CD4-positive, alpha-beta T cell treated with Interleukin-15 for 4 hours (primary cell): ENCODE data around the gene LAGE3.

ENCODE experiments used
- DNase-seq: peaks from one replicate; pipeline ENCODE4 v3.0.0-alpha.2; 2020; ENCODE audit warnings: low spot score

The LAGE3 gene

DNA sequence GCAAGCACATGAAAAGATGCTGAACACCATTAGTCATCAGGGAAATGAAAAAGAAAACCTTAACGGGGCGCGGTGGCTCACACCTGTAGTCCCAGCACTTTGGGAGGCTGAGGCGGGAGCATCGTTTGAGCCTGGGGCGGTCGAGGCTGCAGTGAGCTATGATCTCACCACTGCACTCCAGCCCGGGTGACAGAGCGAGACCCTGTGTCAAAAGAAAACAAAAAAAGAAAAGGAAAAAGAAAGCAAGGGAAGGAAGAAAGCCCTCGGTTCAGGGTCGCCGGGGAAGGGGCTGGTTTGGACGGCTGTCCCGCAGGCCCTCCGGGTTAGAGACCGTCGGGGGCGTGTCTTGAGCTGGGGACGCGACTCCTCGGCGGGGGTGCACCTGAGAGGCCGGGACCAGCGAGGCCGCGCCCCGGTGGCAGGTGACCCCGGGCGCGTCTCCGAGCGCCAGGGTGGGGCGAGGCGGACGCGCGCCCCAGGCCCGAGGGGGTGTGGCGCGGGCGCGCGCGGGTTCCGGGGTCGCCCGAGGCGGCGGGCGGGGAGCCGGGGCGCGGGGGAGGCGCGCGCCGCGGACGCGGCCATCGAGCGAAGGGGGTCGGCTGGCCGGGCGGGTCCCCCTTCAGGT lies 21.5 kb downstream of the LAGE3 start:
- DNase-seq = peak; percentile 60

DNA sequence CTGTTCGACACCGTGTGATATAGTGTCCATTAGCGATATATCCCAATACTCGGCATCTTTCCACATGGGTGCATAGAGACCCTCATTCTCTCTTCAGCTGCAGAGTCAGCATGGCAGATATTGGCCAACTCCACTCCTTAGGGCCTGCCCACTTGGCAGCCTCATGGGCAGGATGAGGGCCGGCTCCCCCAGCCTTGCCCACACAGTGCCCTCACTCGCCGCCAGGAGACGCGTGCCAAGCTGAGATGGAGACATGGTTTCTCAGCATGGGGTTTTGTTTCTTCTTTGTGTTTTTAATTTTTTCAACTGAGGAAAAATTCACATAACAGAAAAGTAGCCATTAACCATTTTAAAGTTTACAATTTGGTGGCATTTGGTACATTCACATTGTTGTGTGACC lies 26.3 kb downstream of the LAGE3 start:
- no peak for DNase-seq

DNA sequence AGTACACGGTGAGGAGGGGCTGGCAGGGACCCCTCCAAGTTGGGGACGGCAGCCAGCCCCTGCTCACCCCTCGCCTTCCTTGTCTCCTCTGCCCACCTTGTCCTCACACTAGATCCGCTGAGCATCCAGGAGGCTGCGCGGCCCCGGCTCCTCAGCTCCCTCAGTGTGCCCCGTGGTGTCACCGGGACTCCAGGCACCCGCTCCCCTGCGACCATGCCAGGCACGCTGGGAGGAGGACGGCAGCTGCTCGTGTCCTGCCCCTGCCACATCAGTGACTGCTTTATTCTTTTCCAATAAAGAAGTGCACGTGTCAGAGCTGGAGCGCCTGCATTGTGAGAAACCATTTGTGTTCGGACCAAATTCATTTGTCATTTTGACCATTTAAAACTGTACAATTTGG lies 28.8 kb downstream of the LAGE3 start:
- no peak for DNase-seq

DNA sequence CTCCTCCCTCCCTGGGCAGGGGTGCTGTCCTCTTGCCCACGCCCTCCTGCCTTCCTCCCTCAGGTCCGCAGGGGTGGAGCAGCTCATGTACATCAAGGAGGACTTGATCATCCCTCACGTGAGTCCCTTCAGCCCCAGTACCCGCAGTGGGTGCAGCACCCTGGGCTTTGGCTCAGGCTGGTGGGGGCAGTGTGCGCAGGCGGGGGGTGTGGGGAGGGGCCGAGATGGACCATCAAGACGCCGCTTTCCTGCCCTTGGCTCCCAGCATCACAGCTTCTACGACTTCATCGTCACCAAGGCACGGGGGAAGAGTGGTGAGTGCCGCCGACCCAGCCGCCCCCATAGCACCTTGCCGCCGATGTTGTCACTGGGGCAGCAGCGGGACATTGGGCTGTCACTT lies 29.5 kb downstream of the LAGE3 start:
- no peak for DNase-seq

DNA sequence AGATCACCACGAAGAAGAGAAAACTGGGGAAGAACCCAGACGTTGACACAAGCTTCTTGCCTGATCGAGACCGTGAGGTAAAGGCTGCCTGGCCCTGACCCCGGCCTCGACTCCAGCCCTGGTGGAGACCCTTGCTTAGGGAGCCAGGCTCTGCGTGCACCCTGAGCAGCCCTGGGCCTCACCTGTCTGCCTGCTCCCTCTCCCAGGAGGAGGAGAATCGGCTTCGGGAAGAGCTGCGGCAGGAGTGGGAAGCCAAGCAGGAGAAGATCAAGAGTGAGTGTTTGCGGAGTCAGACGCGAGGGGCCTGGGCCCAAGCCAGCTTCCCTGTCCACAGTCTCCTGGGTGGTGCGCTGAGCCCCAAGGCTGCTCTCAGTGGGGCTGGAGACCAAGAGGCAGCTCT lies 30.6 kb downstream of the LAGE3 start:
- DNase-seq = no peak

DNA sequence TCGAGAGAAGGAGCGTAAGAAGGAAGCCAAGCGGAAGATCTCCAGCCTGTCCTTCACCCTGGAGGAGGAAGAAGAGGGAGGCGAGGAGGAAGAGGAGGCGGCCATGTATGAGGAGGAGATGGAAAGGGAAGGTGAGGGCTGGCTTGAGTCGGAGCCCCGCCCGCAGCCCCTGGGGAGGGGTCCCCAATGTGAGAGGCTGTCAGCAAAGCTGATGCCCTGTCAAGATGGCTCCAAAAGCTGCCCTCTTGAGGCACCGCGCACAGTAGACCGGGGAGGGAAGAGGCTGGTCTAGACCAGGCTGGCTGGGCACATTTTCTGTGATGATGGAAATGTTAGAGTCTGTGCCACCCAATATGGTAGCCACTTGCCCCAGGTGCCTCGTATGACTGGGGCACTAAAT lies 32.7 kb downstream of the LAGE3 start:
- DNase-seq = no peak

DNA sequence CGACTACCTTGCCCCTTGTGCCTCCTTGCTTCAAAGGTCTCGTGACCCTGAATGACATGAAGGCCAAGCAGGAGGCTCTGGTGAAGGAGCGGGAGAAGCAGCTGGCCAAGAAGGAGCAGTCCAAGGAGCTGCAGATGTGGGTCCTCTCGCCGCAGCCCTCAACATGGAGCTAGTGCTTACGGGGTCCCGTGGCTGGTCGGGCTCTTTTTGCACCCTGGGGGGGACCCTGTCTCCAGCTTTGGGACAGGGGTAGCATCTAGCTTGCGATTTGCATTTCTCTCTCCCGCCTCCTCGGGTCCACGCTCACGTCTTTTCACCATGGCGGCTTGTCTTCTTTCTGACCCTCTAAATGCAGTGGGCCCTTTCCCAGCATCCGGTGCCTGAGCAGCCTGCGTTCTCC lies 33.3 kb downstream of the LAGE3 start:
- no peak for DNase-seq

DNA sequence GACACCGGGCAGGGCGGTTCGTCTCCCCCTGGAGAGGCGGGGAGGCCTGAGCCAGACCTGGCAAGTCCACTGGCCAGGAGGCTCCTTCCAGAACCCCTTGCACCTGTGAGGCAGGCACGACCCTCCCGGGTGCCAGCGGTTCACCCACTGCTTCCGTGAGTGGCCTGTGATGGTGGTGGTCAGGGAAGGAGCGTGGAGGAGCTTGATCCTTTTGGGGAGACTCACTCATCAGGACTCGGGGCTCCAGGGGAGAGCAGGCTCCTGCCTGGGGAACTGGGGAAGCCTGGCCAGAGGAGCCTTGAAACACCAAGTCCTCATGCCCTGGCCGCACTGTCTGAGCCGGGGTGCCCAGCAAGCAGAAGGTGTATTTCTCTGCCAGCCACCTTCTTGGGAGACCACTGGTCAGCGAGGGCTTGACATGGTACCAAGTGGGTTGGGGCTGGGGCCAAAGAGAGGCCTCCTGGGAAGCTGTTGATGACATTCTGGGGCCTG lies 34.3 kb downstream of the LAGE3 start:
- DNase-seq = no peak

DNA sequence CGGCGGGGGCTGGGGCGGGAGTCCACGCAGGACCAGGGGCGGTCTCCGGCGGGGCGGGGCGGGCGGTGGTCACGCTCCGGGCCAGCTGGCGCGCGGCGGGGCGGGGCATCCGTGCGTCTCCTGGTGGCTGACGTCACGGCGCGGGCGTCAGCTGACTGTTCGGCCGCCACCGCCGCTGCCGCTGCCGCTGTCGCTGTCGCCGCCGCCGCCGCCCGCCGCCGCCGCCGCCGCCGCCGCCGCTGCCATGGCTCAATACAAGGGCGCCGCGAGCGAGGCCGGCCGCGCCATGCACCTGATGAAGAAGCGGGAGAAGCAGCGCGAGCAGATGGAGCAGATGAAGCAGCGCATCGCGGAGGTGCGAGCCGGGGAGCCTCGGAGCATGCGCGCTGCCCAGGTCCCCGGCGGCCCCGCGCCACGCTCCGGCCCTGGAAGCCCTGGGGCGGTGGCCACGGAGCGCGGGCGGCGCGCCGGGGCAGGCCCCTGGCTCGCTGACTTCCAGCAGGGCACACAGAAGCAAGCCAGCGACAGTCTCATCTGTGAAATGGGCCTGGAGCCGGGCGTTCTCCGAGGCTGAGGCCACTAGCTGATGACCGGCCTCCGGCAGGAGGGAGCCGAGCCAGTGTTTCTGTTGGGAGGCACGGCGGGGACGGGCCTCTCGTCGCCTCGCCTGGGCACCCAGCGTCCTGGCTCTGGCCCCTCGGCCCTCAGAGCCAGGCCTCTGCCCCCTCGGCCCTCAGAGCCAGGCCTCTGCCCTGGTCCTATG lies 34.9 kb downstream of the LAGE3 start, which contains the start of gene FAM50A:
TSS of gene FAM50A (plus strand) at position 150 of the 763 bp plus-strand sequence. CDS start at position 245, 95 bp downstream.
- DNase-seq = peak; percentile 62

DNA sequence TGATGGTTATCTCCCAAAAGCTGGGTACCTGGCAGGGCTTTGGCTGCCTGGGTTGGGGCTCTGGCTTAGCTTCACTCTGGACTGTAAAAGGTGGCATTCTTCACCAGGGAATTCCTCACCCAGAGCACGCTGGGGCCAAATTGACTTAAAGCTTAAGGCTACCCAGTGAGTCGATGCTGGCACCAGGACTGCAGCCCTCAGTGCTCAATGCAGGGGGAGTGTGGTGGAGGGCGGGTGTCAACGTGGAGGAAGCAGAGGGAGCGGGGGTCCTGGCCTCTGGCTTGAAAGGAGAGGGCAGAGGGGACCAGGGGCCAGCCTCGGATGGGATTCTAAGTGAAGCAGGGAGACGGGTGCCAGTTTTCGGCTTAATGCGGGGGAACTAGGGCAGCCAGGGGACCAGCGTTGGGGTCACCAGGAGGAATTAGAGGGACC lies 35.6 kb downstream of the LAGE3 start:
- DNase-seq = no peak

DNA sequence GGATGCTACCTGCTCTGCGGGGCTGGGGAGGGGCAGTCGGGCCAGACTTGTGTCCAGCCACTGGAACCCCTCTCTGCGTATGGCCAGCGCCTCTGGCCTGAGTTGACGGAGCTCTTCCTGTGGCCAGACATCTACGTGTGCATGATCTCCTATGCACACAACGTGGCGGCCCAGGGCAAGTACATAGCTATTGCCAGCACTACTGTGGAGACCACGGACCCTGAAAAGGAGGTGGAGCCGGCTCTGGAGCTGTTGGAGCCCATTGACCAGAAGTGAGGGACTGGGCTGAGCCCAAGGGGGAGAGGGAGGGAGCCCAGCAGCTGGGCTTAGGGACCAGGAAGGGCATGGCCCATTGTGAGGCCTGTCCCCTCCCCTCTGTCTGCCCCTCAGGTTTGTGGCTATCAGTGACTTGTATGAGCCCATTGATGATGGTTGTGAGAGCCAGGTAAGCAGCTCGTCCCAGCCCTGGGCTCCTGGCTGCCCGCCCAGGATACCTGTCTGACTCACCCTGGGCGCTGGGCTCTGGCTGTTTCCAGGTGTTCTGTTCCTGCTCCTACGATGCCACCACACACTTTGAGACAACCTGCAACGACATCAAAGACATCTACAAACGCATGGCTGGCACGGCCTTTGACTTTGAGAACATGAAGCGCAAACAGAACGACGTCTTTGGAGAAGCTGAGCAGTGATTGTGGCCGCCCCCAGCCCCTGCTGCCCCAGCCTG lies 36.9 kb downstream of the LAGE3 start:
- no peak for DNase-seq

DNA sequence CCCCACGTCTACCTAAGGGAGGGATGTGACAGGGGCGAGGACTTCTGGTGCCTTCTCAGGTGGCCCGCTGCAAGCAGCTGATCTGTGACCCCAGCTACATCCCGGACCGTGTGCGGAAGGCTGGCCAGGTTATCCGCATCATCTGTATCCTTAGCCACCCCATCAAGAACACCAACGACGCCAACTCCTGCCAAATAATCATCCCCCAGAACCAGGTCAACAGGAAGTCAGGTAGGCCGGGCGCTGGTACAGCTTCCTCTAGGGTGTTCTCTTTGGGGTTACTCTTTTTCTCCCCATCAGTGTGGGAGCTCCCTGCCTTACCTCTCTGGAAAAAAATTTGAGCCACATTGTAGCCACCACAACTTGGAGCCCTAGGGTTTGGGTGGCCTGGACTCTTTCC lies 37.5 kb downstream of the LAGE3 start:
- no peak for DNase-seq

DNA sequence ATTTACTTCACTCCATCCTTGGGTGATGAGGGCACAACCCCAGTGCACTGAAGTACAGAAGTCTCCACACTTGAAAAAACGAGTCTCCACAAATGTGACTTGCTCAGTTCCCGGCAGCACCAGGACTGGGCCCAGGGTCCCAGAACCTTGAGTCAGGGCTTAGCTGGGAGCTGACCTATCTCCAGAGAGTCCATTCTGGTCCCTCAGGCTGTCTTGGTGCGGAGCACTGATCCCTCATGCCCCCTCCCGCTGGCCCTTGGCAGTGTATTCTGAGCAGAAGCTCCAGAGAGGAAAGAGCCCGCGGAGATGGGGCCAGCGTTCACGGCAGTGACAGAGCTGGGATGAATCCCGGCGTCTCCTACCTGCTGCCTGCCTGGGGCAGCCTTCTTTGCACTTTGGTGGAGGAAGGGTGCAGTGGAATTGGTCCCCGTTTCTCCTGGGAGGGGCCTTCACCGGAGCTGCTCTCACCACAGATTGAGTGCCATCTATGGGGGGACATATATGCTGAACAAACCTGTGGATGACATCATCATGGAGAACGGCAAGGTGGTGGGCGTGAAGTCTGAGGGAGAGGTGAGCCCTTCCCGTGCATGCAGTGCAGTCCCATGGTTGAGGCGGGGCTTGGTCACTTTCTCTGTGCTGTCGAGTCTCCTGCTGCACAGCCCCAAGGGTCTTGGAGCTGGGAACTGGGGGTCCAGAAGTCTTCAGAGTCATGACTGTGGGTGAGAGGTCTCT lies 38.3 kb downstream of the LAGE3 start:
- no peak for DNase-seq

DNA sequence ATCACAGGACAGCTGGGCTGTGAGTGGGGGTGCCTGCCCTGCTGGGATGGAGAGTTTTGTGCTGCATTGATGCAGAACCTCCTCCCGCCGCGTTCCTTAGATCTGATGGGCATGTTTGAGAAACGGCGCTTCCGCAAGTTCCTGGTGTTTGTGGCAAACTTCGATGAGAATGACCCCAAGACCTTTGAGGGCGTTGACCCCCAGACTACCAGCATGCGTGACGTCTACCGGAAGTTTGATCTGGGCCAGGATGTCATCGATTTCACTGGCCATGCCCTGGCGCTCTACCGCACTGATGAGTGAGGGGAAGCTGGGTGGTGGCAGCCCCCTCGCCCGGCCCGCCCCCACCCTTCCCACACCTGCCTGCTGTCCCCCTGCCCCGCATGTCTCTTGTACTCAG lies 39.2 kb downstream of the LAGE3 start:
- no peak for DNase-seq

DNA sequence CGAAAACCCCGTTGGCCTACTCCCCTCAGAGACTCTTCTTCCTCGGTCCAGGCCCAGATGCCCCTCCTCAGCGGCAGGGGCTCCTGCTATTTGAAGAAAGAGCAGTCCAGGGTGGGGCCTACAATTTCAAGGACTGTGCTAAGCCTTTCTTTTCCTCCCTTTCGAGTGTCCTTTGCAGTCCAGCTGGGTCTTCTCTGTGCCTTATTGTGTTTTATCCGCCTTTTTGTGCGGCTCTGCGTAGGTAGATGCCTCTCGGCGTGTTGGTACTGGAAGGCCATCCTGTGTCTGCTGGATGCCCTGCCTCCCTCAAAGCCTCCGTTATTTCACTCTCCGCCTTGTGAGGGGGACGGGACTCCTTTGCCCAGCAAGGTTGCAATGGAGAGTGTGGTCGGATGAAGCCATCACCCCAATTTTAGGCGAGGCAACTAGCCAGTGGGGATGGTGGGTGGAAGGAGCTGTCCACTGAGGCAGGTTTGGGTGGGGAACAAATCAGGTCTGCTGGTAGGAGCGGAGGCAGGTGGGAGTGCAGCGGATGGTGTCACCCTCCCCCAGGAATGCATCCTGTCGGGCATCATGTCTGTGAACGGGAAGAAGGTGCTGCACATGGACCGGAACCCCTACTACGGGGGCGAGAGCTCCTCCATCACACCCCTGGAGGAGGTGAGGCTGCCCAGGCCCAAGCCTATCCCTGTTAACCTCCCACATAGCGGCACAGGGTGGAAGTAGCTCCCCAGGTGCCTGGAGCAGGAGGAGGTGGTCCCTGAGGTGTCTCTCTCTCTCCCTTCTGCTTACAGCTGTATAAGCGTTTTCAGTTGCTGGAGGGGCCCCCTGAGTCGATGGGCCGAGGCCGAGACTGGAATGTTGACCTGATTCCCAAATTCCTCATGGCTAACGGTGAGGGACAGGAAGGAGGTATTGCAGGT lies 40.8 kb downstream of the LAGE3 start:
- no peak for DNase-seq

DNA sequence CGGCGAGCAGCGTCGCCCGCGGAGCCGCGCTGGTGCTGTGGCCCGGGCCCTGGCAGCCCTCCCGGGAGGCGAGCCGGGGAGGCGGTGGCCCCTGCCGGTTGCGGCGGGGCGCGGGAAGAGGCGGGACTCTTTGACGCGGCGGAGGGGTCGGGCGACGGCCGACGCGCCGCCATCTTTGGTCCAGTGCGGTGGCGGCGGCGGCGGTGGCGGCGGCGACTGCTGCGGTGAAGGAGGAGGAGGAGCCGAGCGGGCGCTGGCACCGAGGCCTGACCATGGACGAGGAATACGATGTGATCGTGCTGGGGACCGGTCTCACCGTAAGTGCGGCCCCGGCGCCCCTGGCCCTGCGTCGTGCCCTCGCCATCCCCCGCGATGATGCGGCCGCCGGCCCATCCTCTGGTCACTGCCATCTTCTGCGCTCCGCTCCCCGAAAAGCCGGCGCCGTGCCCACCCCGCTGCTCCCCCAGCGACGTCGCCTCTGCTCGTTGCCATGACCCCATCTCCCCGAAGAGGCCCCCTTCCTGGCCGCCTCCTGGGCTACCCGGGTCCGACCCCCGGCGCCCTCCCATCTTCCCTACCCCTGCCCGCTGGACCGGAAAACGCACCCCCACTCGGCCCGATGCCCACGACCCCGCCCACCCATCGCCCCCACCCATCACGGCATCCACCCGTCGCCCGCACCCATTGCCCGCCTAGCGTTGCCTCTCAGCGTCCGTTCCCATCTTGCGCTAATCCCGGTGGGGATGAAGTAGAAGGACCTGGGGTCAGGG lies 41.9 kb downstream of the LAGE3 start, which contains the start of gene GDI1:
TSS of gene GDI1 (plus strand) at position 172 of the 770 bp plus-strand sequence. CDS start at position 273, 101 bp downstream.
- DNase-seq = peak; percentile 55

DNA sequence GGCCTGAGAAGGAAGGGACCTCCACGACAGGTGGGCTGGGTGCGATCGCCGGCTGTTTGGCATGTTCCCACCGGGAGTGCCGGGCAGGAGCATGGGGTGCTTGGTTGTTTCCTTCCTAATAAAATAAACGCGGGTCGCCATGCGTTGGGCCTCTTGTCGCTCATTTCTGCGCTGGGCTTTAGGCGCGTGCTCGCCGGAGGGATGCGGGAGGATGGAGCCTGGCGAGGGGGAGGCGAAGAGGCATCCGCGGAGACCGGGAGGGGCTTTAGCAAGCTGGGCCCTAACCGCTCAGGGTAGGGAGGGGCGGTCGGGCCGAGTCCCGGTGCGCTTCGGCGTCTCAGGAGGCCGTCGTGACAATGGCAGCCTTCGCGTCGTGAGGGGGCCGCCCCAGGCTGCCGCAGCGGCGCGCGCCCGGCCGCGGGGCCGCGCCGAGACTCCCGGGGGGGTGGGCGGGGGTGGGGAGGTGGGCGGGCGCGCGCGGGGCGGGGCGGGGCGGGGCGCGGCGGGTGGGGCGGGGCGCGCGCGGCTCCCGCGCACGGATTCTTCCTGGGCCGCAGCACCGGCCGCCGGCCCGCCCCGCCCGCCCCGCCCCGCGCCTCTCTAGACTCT lies 42.6 kb downstream of the LAGE3 start:
- peak; percentile 50 for DNase-seq

DNA sequence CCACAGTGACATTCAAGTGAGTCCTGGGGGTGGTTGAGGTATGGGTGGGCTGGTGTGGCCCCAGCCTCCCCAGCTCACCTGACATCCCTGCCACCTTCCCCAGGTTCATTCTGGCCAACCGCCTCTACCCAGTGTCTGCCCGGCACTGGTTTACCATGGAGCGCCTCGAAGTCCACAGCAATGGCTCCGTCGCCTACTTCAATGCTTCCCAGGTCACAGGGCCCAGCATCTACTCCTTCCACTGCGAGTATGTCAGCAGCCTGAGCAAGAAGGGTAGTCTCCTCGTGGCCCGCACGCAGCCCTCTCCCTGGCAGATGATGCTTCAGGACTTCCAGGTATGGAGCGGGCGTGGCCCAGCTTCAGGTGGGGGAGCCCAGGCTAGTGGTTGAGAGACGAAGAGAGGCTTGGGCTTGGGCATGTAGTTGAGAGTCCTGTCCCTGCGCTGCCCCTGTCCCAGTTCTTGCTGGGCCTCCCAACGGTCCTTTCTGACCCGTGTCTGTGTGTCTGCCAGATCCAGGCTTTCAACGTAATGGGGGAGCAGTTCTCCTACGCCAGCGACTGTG lies 43.8 kb downstream of the LAGE3 start:
- DNase-seq = no peak

DNA sequence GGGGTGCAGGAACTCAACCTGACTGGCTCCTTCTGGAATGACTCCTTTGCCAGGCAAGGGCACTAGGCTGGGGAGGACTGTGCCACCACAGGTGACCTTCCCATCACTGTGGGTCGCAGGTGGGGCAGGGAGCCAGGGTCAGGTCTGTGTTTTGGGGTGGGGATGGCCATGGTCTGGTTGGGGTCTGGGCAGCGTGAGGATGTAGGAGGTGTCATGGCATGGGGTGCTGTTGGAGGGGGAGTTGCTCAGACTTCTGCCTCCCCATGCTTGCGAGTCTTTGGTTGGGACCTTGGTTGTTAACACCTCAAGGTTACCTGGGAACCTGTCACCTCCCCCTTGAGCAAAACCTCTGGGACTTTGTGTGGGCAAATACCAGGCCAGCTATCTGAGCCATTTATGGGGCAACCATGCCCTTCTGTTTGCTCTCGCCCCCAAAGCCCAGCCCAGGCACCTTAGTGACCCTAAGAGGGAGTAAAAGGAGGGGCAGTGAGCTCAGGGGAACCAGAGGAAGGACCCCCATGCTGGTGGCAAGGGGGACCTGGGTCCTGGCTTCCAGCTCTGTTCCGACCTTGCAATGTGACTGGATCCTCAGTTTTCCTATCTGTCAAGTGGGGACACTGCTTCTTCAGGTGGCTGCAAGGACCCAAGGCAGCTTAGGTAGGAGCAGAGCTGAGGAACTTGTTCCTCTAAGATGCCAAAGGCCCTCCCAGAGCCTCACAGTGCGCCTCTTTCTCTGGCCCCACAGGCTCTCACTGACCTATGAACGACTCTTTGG lies 44.5 kb downstream of the LAGE3 start:
- no peak for DNase-seq
